Camera-type eye (tissue), 1 donor: Measurements from ENCODE around the gene MKLN1. TPM values are rescaled to one million over a fixed set of nuclear protein-coding genes. Genes with fewer than 3 reads are reported as not detected.

ENCODE experiments used
- total RNA-seq: library from RNA; depleted of rRNA; stranded (reverse); fragments of >200 nt; gene quantifications from one replicate; pipeline ENCODE4 v1.2.3, GENCODE V29; 2014

MKLN1 gene
- total RNA-seq, result 103 TPM

DNA sequence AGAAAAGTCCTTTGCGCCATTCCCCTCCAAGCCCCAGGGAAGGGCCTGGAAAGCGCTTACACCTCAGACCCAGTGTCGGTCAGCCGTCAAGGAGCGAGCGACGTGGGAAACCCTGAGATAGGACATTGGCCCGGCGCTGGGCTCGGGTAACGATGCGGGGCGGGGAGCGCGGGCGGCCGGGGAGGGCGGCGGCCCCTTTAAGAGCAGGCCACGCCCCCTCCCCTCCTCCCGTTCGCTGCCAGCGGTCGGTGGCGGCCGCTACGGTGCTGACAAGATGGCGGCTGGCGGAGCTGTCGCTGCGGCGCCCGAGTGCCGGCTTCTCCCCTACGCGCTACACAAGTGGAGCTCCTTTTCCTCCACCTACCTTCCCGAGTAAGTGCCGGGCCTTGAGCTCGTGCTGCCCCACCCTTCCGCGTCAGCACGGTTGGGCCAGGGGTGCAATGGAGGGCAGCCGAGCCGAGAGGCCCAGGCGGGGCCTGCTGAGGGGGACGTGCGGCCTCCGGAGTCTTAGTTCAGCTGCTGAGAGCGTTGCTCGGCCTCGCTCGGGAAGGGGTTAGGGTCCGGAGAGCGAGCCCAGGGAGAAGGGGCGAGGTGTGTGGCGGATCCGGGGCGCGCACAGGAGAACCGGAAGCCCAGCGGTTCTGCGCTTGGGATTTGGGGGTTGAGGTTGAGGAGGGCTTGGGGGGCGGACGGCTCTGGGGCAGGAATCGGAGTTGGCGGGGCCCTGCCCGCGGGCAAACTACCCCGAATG is at the start of gene MKLN1:
Gene MKLN1 (plus strand): TSS at position 251 of the 751 bp plus-strand sequence. CDS start 24 bp downstream, at position 275.

Other genes starting within 250 kb of the MKLN1 start
- 42.2 TPM for gene PODXL, start 228.8 kb downstream of the MKLN1 start, total RNA-seq